Hippocampal formation (tissue), 2 donors: ENCODE measurements around the gene CLASP1.
A peak's percentile ranks its signal among the peaks of the same experiment; 100 is the strongest.
"Not testable (repeated sequence)": the region's sequence is repeated elsewhere in the genome, so short reads cannot be mapped to it uniquely, and the experiment has no call there.

Experiments used
- DNase-seq, 2 donors: peaks; one replicate each; lab custom pipeline; 2025; lab: John Stamatoyannopoulos, UW

CLASP1 gene

DNA sequence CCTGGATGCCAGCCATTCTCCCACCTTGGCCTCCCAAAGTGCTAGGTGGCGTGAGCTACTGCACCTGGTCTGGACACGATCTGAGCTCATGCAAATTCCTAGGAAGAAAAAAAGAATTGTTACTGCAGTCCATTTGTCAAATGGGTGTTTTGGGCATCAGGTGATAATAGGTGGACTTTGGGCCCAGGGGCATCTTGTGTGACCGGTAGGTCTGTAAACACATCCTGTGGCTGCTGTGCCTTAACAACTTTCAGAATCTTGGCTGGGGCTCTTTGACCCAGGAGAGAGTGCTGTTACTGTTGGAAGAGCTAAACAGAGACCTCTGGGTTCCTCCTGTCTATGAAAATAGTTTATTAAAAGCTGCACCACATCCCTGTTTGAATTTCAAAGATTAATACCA is 329.3 kb downstream of the CLASP1 start:
- no peak for DNase-seq

DNA sequence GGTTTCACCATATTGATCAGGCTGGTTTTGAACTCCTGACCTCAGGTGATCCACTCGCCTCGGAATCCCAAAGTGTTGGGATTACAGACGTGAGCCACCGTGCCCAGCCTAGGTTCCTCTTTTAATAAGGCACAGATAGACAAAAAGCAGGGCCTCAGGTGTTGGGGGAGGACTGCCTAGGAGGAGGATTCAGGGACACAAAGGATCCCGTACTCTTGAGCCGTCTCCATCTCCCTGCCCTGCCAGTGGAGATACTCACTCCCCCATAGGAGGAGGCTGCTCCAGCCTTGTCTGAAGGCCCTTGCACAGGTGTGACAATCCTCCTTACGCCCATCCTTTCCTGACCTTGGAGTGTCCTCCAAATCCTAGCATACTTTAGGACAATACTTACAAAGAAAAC is 332.3 kb downstream of the CLASP1 start:
- no peak for DNase-seq

DNA sequence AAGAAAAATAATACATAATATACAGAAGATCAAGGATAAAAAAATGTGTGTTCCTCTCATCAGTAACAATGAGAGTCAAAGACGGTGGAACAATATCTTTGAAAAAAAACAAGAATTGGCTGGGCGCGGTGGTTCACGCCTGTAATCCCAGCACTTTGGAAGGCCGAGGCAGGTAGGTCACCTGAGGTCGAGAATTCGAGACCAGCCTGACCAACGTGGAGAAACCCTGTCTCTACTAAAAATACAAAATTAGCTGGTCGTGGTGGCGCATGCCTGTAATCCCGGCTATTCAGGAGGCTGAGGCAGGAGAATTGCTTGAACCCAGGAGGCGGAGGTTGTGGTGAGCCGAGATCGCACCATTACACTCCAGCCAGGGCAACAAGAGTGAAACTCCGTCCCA is 335.6 kb downstream of the CLASP1 start:
- not testable (repeated sequence) for DNase-seq

GRCh38 chr2:121309801-121310200 is 339.5 kb downstream of the CLASP1 start:
- no peak for DNase-seq

- no peak for DNase-seq
Observed at GRCh38 chr2:121309323-121309722, 339.9 kb downstream of the CLASP1 start.

- no peak for DNase-seq
Observed at GRCh38 chr2:121307048-121307447, 342.2 kb downstream of the CLASP1 start.

DNA sequence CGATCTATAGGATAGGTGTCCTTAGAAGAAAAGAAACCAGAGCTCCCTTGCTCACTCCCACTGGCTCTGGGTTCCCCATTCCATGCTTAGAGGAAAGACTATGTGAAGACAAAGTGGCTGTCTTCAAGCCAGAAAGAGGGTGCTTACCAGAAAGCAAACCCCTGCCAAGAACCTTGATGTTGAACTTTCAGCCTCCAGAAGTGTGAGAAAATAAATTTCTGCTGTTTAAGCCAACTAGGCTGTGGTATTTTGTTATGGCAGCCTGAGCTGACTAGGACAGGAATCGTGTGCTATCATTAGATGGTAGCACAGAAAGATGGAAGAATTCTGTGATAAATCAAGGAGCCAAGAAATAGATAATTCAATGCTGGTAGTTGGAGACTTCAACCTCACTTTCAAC is 344.3 kb downstream of the CLASP1 start:
- DNase-seq = no peak

- no peak for DNase-seq
Observed at GRCh38 chr2:121303531-121304263, 345.6 kb downstream of the CLASP1 start.

DNA sequence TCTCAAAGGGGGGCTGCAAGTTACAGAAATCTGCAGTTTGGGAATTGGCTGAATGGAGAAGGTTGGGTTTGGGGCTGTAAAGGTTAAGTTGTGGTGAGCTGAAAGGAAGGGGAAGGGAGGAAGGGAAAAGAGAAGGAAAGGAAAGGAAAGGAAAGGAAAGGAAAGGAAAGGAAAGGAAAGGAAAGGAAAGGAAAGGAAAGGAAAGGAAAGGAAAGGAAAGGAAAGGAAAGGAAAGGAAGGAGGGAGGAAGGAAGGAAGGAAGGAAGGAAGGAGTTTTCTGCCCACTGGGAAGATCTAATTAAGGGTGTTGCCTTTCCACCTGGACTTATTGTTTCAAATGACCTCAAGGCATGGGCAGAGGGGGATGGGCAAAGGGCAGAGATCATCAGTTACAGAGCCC is 348.1 kb downstream of the CLASP1 start:
- DNase-seq = not testable (repeated sequence)

DNA sequence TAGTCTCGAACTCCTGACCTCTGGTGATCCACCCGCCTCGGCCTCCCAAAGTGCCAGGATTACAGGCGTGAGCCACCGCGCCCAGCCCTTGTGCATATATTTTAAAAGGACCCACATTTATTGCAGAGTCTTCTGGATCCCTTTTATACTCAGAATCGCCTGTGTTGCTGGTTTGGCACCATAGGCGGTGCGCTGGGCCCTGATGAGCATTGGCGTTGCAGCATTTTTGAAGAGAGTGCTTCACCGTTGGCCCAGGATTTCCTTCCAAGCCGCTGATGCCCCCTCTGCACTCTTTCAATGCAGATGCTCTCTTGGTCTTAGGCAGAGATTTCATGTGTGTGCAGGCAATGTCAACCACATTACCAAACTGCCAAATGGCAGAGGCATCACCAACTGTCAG is 350.8 kb downstream of the CLASP1 start:
- no peak for DNase-seq

- DNase-seq = not testable (repeated sequence)
Observed at GRCh38 chr2:121297866-121298265, 351.4 kb downstream of the CLASP1 start.

GRCh38 chr2:121297217-121297830 is 351.9 kb downstream of the CLASP1 start:
- peak in 1 of 2 donors; percentile 35 for DNase-seq

DNA sequence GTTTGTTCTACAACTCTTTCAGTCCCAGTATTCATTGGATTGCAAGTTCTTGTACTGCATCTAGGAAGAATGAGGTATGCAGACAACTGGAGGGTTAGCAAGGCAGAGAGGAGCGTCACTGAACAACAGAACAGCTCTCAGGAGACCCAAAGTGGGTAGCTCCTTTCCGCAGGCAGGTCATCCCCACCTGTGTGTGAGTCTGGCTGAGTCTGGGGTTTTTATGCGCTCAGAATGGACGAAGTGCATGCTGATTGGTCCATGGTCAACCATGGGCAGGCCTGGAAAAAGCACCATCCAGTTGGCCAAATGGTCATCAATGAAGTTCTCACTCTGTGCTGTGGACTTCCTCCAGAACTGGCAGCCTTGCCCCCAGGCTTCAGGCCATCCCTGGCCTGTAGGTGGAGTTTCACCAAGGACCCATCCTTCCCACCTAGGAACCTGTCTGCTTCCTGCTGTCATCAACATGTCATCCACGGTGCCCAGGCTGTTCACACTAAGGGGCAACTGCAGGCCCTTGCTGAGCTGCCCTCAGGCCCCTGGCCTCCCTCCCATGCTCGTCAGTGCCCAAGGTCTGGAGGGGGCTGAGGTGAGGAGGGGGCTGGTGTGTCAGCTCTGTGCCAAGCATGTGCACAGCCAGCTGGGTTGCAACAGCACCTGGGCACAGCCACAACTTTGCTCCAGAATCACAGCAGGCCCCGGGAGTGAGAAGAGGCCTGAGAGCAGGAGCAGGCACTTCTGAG is 353.2 kb downstream of the CLASP1 start:
- DNase-seq = no peak

DNA sequence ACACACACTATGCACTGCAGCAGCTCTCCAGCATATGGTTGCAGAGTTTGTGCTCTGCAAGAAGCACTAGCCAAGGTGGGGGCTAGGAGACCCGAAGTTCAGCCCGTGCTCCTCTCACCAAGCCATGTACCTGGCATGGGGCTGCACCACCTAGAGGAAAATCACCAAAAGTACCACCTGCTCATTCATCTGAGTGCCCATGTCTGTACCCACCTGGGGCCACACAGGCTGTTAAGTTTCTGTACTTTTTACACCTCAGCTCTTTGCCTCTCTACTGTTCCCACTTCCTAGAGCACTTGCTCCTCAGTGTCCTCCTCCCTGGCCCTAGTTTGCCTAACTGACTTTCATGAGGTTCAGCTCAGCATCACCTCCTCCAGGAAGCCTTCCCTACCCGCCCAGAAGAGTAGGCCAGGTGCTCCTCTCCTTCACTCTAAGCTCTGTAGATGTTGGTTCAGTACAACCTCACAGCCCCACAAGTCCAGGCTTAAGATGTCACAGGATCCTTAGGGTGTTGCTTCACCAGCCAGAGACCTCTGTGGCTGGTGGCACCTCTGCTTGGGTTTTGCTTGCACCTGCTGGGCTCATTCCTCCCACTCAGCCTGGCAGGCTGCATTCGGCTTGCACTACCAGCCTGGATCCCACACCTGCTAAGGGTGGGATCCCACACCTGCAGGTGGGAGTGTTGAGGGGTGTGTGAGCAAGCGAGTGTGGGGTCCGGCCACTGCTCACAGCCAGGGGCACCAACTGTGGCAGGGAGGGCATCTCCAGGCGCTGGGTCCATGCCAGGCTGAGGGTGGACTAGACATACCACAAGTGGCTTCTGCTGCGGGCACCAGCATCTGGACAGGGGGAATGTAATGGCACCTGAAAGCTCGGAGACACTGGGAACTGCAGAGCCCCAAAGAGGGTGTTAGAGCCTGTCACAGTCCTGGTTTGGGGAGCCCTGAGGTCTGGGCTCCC is 354.1 kb downstream of the CLASP1 start:
- DNase-seq = no peak

- DNase-seq = no peak
Observed at GRCh38 chr2:121293450-121294325, 355.6 kb downstream of the CLASP1 start.

- no peak for DNase-seq
Observed at GRCh38 chr2:121291251-121291580, 358.0 kb downstream of the CLASP1 start.

GRCh38 chr2:121289271-121289670 is 360.0 kb downstream of the CLASP1 start:
- DNase-seq = no peak

DNA sequence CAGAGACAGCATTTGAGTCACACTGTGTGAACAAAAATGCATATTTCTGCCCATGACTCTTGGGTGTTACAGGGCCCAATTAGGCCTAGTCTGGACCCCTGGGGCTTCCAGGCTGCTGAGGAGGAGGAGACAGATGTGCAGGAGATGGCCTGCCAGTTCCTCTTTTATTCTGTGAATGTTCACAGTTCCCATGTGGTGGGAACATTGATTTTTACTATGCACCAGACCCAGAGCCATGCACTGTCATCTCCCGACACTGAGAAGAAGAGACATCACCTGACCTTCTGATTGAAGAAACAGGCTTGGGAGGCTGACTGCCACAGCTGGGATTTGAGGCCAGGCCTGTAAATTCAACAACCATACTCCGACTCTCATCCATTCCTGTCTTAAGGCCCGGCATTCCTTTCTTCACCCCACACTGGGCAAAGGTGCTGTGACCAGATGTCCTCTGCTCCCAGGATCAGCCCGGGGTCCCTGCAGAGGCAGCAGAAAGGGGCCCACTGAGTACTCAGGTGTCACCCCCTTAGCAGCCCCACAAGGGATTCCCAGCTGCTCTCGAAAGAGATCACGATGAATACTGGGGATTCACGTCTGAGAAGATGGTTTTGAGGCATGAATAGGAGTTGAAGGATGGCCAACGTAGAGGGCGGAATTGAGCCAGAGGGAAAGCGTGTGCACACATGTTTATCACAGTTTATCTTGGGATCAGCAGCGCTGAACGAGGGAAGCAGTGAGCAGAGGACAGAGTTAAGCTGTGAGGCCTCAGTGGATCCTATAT is 360.6 kb downstream of the CLASP1 start:
- DNase-seq = no peak

DNA sequence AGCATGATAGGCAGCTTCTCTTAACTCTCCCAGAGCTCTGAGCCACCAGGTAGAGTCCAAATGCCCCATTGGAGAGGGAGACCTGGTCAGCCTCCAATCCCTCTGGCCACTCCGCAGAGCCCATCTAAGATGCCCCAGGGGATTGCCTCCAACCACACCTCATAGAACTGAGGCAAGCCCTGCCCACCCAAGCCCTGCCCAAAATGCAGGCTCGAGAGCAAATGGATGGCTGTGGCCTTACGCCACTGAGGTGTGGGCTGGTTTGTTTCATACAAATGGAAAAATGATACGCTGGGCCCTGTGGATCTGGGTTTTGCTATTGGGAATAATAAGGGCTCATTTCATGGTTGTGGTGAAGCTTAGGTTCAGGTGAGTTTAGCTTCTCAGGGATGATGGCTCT is 361.3 kb downstream of the CLASP1 start:
- no peak for DNase-seq
